Trophoblast cell (in vitro differentiated cells and primary cell): ENCODE results near the gene KLF6.

Experiments used
- DNase-seq, 2 donors: peaks; one replicate each; pipeline ENCODE4 v3.0.0-alpha.2; 2016
- H2AFZ ChIP-seq: 2 replicates; pipeline ENCODE4 v1.6.1; 2013; ENCODE audit warnings: low read length, moderate library complexity, mild to moderate bottlenecking; ENCODE audit not compliant: insufficient read depth, poor library complexity
- H2AK5ac ChIP-seq: 2 replicates; pipeline ENCODE4 v1.6.1; 2013; ENCODE audit warnings: mild to moderate bottlenecking, low read length
- H2BK120ac ChIP-seq: 2 replicates; pipeline ENCODE4 v1.6.1; 2013; ENCODE audit warnings: low read length, mild to moderate bottlenecking, moderate library complexity; ENCODE audit not compliant: insufficient read depth, poor library complexity
- H2BK12ac ChIP-seq: 2 replicates; pipeline ENCODE4 v1.6.1; 2013; ENCODE audit warnings: mild to moderate bottlenecking, low read length, moderate library complexity
- H2BK5ac ChIP-seq: 2 replicates; pipeline ENCODE4 v1.6.1; 2013; ENCODE audit warnings: low read length, low read depth, moderate library complexity, mild to moderate bottlenecking; ENCODE audit not compliant: poor library complexity
- H3K14ac ChIP-seq: 2 replicates; pipeline ENCODE4 v1.6.1; 2013; ENCODE audit warnings: mild to moderate bottlenecking, low read length
- H3K18ac ChIP-seq: 2 replicates; pipeline ENCODE4 v1.6.1; 2013; ENCODE audit warnings: mild to moderate bottlenecking, low read length
- H3K23ac ChIP-seq: 2 replicates; pipeline ENCODE4 v1.6.1; 2013; ENCODE audit warnings: low read length
- H3K27ac ChIP-seq: 2 replicates; pipeline ENCODE4 v1.5.1; 2013; ENCODE audit warnings: low read depth, mild to moderate bottlenecking, inconsistent platforms, low read length, moderate library complexity
- H3K27me3 ChIP-seq: 2 replicates; pipeline ENCODE4 v1.6.1; 2013; ENCODE audit warnings: inconsistent platforms, mild to moderate bottlenecking, low read length, moderate library complexity; ENCODE audit not compliant: insufficient read depth
- H3K36me3 ChIP-seq, 2 experiments: 1 replicate in 1 of 2; 2 replicates in 1 of 2; pipeline ENCODE4 v1.6.1; 2013; ENCODE audit warnings: low read length in 2 of 2, mild to moderate bottlenecking in 2 of 2, moderate library complexity in 1 of 2; ENCODE audit not compliant: insufficient read depth in 2 of 2, control insufficient read depth in 1 of 2
- H3K4ac ChIP-seq: 2 replicates; pipeline ENCODE4 v1.6.1; 2013; ENCODE audit warnings: low read depth, mild to moderate bottlenecking, low read length, moderate library complexity
- H3K4me1 ChIP-seq, 2 experiments: 1 replicate in 1 of 2; 2 replicates in 1 of 2; pipeline ENCODE4 v1.6.1; 2013; ENCODE audit warnings: low read length in 2 of 2, mild to moderate bottlenecking in 2 of 2, moderate library complexity in 1 of 2; ENCODE audit not compliant: insufficient read depth in 2 of 2, control insufficient read depth in 1 of 2
- H3K4me2 ChIP-seq: 2 replicates; pipeline ENCODE4 v1.6.1; 2013; ENCODE audit warnings: inconsistent platforms, mild to moderate bottlenecking, low read length, moderate library complexity
- H3K4me3 ChIP-seq: 2 replicates; pipeline ENCODE4 v1.5.1; 2013; ENCODE audit warnings: mild to moderate bottlenecking, low read depth, low read length, inconsistent platforms
- H3K79me1 ChIP-seq: one replicate; pipeline ENCODE4 v1.6.1; 2013; ENCODE audit warnings: low read length
- H3K79me2 ChIP-seq: 2 replicates; pipeline ENCODE4 v1.6.1; 2013; ENCODE audit warnings: low read length, mild to moderate bottlenecking; ENCODE audit not compliant: control insufficient read depth, insufficient read depth, poor library complexity
- H3K9ac ChIP-seq: 2 replicates; pipeline ENCODE4 v1.6.1; 2013; ENCODE audit warnings: mild to moderate bottlenecking, low read length
- H3K9me3 ChIP-seq: 2 replicates; pipeline ENCODE4 v1.6.1; 2013; ENCODE audit warnings: low read depth, mild to moderate bottlenecking, control low read depth, inconsistent platforms, low read length; ENCODE audit not compliant: insufficient read depth
- H4K12ac ChIP-seq: 2 replicates; pipeline ENCODE4 v1.6.1; 2013; ENCODE audit warnings: low read depth, mild to moderate bottlenecking, low read length, moderate library complexity
- H4K8ac ChIP-seq: 2 replicates; pipeline ENCODE4 v1.6.1; 2013; ENCODE audit warnings: low read depth, mild to moderate bottlenecking, low read length, moderate library complexity
- H4K91ac ChIP-seq: one replicate; pipeline ENCODE4 v1.6.1; 2013; ENCODE audit warnings: low read depth, mild to moderate bottlenecking, low read length, moderate library complexity
- WGBS: extraction: QIAGEN DNeasy Blood & Tissue Kit; methylation state at CpG from one replicate; pipeline ENCODE4 v1.1.7; 2013; ENCODE audit warnings: missing lambda C conversion rate; ENCODE audit not compliant: insufficient read length, insufficient coverage; ENCODE audit errors: extremely low coverage; 5-methylcytosine and 5-hydroxymethylcytosine counted together

The KLF6 gene

DNA sequence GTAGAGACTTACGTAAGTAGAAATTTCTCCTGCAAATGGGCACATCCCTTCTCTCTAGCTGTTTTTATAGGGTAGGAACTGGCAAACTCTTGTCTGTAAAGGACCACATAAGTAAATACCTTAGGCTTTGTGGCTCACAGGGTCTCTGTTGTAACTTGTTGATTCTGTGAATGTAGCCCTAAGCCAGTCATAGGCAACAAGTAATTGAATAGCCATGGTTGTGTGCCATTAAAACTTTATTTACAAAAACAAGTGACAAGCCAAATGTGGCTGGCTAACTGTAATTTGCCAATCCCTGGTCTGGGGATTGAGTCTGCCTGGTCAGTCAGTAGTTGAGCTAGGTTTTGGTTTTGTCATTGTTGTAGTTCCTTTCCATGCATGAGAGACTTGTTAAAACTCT is 5.3 kb upstream of the KLF6 start:
- H3K14ac ChIP-seq, result no peak overlapping the region
- H3K4me2 ChIP-seq, result no peak overlapping the region
- no CpG with 5 or more reads among the region's 1 CpG for WGBS
- no peak for DNase-seq
- no peak overlapping the region for H3K4me3 ChIP-seq
- H3K36me3 ChIP-seq, result no peaks in the 10 kb centered on the region
- no peak overlapping the region for H3K23ac ChIP-seq
- no peak overlapping the region for H4K8ac ChIP-seq
- H3K9ac ChIP-seq, result no peak overlapping the region
- no peak overlapping the region for H2AFZ ChIP-seq
- H4K91ac ChIP-seq, result no peak overlapping the region
- H3K9me3 ChIP-seq, result peaks cover 2% of the 10 kb centered on the region
- H3K79me1 ChIP-seq, result peaks cover 12% of the 10 kb centered on the region
- peaks cover 5% of the 10 kb centered on the region for H3K79me2 ChIP-seq
- H2BK12ac ChIP-seq, result no peak overlapping the region
- no peak overlapping the region for H4K12ac ChIP-seq
- H2BK5ac ChIP-seq, result no peak overlapping the region
- no peak overlapping the region for H3K27ac ChIP-seq
- no peak overlapping the region for H3K18ac ChIP-seq
- H3K4me1 ChIP-seq, result peaks cover 5 to 9% of the 10 kb centered on the region in 2 experiments
- no peaks in the 10 kb centered on the region for H3K27me3 ChIP-seq
- H2BK120ac ChIP-seq, result no peak overlapping the region
- H2AK5ac ChIP-seq, result no peak overlapping the region
- no peak overlapping the region for H3K4ac ChIP-seq

DNA sequence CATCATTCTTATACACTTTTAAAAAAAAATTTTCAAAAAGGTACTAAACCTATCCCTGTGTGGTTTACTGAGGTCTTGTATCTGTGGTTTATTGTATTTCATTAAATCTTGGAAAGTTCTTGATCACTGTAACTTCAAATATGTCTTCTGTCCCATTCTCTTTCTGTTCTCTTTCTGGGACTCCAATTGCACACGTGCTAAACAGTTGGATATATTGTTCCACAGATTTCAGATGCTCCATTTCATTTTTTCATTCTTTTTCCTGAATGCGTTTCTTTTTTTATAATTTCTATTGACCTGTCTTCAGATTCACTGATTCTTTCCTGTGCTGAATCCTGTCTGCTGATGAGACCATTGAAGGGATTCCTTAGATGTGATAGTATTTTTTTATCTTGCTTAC is 4.6 kb upstream of the KLF6 start:
- Histone ChIP-seq H2BK12ac (no peak overlapping the region), H3K14ac (no peak overlapping the region), H3K4me1 (peaks cover 5 to 9% of the 10 kb centered on the region in 2 experiments), H4K91ac (no peak overlapping the region), H2BK120ac (no peak overlapping the region), H3K27ac (no peak overlapping the region), H3K18ac (no peak overlapping the region), H2AFZ (no peak overlapping the region), H3K23ac (no peak overlapping the region), H3K4me2 (no peak overlapping the region), H3K79me1 (peaks cover 15% of the 10 kb centered on the region), H4K8ac (no peak overlapping the region), H2BK5ac (no peak overlapping the region), H3K27me3 (no peaks in the 10 kb centered on the region), H2AK5ac (no peak overlapping the region), H3K4ac (no peak overlapping the region), H3K4me3 (no peak overlapping the region), H3K36me3 (no peaks in the 10 kb centered on the region), H3K9ac (no peak overlapping the region), H3K9me3 (peaks cover 2% of the 10 kb centered on the region), H3K79me2 (peaks cover 9% of the 10 kb centered on the region), H4K12ac (no peak overlapping the region)
- no peak for DNase-seq
- no CpG with 5 or more reads among the region's 2 CpGs for WGBS

DNA sequence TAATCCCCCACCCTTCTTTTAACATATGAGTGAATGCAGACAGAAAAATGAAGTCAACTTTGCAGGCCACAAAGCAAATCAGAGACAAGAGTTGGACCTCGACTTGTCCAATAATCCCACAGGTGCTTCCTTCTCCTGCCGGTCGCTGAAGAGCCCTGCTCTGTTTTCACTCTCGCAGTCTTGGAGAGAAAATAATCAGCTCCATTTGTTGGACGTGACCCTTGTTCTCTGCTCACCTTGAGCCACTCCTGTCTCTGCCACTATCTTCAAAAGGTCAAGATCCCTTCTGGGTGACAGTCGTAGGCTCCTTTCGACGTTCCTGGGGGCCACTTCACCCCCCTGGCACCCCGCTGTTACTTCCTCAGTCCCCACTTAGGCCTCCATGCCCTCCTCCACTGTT is 2.8 kb upstream of the KLF6 start:
- Histone ChIP-seq H2BK5ac (no peak overlapping the region), H3K9me3 (peaks cover 4% of the 10 kb centered on the region), H3K27ac (no peak overlapping the region), H2BK120ac (peak overlapping the region; percentile 3), H3K18ac (no peak overlapping the region), H3K36me3 (peaks cover 2 to 3% of the 10 kb centered on the region in 2 experiments), H3K4ac (no peak overlapping the region), H3K9ac (no peak overlapping the region), H4K8ac (no peak overlapping the region), H2BK12ac (peak overlapping the region; percentile 31), H3K79me2 (peaks cover 22% of the 10 kb centered on the region), H3K4me2 (no peak overlapping the region), H3K4me3 (no peak overlapping the region), H3K23ac (no peak overlapping the region), H2AK5ac (no peak overlapping the region), H3K14ac (no peak overlapping the region), H4K12ac (no peak overlapping the region), H2AFZ (no peak overlapping the region), H3K4me1 (peaks cover 5 to 9% of the 10 kb centered on the region in 2 experiments), H3K79me1 (peaks cover 31% of the 10 kb centered on the region), H4K91ac (no peak overlapping the region), H3K27me3 (no peaks in the 10 kb centered on the region)
- peak in 1 of 2 donors; percentile 47 for DNase-seq
- WGBS, result no CpG with 5 or more reads among the region's 9 CpGs

DNA sequence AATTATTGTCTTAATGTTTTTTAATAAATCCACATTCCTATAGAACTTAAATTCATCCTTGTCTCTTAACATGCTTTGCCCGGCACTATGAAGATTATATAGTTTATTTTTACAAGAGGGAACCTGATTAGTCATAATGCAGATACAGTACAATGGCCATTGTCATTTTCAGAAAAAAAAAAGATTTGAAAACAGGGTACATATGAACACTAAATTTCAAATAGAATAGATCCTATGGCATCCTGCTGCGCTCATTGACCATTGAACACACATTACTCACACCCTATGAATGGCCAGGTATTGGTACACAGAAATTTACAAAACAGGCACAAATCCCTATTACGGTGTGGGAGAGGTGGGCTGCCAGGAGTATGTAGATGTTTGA is 2.0 kb upstream of the KLF6 start:
- no CpG with 5 or more reads among the region's 3 CpGs for WGBS
- no peak overlapping the region for H2AFZ ChIP-seq

More for the DNA sequence above, 2.0 kb upstream of the KLF6 start:
- Histone ChIP-seq H2BK5ac (no peak overlapping the region), H2BK120ac (no peak overlapping the region), H3K79me2 (peaks cover 26% of the 10 kb centered on the region), H4K91ac (no peak overlapping the region), H3K4me2 (no peak overlapping the region), H3K79me1 (peaks cover 36% of the 10 kb centered on the region), H3K9ac (no peak overlapping the region), H3K18ac (no peak overlapping the region), H4K12ac (no peak overlapping the region), H3K14ac (no peak overlapping the region), H3K4me1 (peaks cover 6 to 10% of the 10 kb centered on the region in 2 experiments), H2BK12ac (no peak overlapping the region), H3K23ac (no peak overlapping the region), H3K4me3 (no peak overlapping the region), H2AK5ac (no peak overlapping the region), H3K27ac (peak overlapping the region; percentile 83), H3K4ac (no peak overlapping the region), H3K9me3 (peaks cover 4% of the 10 kb centered on the region), H3K36me3 (peaks cover 5 to 10% of the 10 kb centered on the region in 2 experiments), H3K27me3 (no peaks in the 10 kb centered on the region), H4K8ac (no peak overlapping the region)
- DNase-seq, result peak in 1 of 2 donors; percentile 65
